ENCODE results near the gene HPSE2.

DNA sequence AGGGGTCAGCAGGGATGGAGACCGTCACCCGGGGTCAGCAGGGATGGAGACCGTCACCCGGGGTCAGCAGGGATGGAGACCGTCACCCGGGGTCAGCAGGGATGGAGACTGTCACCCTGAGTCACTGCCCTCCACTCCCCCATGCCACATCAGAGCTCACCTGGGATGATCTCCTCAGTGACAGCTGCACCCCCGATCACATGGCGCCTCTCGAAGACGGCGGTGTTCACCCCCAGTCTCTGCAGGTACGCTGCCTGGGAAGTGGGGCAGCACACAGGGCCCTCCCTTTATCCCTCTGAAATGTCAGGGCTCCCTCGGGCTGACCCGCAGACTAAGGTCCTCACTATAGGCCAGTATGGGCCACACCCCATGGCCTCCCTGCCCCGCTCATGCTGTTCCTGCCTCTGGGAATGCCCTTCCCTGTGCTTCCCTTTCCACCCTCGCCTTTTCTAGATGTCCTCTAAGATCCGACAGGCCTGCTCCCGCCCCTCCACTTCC lies 827.9 kb downstream of the HPSE2 start:
- TF ChIP-seq GATA3 (IDR thresholded peaks at IDR 0.05; ENCODE audit: low read depth, low read length) (no peak), GATA2 (IDR thresholded peaks at IDR 0.05; ENCODE audit: low read depth, low read length) (no peak)

Measured in SH-SY5Y (cell line).